ENCODE measurements around the gene ARID2. TPM values are rescaled to one million over a fixed set of nuclear protein-coding genes. Genes with fewer than 3 reads are reported as not detected.

ARID2 gene, protein sequence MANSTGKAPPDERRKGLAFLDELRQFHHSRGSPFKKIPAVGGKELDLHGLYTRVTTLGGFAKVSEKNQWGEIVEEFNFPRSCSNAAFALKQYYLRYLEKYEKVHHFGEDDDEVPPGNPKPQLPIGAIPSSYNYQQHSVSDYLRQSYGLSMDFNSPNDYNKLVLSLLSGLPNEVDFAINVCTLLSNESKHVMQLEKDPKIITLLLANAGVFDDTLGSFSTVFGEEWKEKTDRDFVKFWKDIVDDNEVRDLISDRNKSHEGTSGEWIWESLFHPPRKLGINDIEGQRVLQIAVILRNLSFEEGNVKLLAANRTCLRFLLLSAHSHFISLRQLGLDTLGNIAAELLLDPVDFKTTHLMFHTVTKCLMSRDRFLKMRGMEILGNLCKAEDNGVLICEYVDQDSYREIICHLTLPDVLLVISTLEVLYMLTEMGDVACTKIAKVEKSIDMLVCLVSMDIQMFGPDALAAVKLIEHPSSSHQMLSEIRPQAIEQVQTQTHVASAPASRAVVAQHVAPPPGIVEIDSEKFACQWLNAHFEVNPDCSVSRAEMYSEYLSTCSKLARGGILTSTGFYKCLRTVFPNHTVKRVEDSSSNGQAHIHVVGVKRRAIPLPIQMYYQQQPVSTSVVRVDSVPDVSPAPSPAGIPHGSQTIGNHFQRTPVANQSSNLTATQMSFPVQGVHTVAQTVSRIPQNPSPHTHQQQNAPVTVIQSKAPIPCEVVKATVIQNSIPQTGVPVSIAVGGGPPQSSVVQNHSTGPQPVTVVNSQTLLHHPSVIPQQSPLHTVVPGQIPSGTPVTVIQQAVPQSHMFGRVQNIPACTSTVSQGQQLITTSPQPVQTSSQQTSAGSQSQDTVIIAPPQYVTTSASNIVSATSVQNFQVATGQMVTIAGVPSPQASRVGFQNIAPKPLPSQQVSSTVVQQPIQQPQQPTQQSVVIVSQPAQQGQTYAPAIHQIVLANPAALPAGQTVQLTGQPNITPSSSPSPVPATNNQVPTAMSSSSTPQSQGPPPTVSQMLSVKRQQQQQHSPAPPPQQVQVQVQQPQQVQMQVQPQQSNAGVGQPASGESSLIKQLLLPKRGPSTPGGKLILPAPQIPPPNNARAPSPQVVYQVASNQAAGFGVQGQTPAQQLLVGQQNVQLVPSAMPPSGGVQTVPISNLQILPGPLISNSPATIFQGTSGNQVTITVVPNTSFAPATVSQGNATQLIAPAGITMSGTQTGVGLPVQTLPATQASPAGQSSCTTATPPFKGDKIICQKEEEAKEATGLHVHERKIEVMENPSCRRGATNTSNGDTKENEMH (N-terminal part only)
- polyA plus RNA-seq = 6.2 TPM

DNA sequence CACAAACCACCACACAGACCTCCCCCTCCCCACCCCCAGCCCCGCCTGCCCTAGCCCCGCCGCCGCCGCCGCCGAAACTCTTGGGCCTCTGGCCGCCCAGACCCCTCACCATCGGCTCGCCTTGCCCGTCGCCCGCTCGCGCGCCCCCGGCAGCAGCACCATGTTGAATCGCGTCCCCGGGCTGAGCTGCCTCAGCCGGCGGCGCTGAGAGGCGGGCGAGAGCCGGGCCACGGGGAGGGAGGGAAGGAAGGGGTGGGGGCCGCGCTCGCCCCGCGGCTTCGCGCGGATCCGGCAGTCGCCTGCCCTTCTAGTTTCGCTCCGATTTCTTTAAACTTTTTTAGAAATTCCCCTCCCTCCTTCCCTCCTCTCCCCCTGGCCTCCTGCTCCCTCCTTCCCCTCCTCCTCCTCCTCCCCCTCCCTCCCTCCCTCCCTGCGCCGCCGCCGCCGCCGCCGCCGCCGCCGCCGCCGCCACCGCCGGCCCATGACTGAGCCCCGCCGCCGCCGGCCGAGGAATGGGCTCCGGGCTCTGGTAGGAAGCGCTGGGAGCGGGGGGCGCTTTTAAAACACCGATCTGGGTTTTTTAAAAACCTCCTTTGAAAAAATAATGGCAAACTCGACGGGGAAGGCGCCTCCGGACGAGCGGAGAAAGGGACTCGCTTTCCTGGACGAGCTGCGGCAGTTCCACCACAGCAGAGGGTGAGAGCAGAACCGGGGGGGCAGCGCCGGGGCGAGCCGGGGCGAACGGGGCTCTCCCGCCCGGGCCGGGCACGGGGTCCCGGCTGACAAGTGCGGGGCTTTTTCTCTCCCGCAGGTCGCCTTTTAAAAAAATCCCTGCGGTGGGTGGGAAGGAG, at the start of gene ARID2:
Gene ARID2 (plus strand): TSS at position 474 of the 851 bp plus-strand sequence. CDS start 131 bp downstream, at position 605.
- no peaks in the 10 kb centered on the region for H3K27me3 Mint-ChIP-seq
- H3K36me3 Mint-ChIP-seq = peaks cover 2% of the 10 kb centered on the region
- peak within 1 kb of the TSS; percentile 99 for H3K27ac Mint-ChIP-seq
- peak within 1 kb of the TSS; percentile 87 to 100 (median 96) for H3K4me3 Mint-ChIP-seq
- H3K9me3 Mint-ChIP-seq = no peaks in the 10 kb centered on the region
- H3K4me1 Mint-ChIP-seq = peaks cover 19 to 27% (median 25%) of the 10 kb centered on the region in 3 donors

GRCh38 chr12:45680362-45680761, 49.1 kb upstream of the ARID2 start:
- no peaks in the 10 kb centered on the region for H3K9me3 Mint-ChIP-seq
- no peaks in the 10 kb centered on the region for H3K4me1 Mint-ChIP-seq
- no peak overlapping the region for H3K4me3 Mint-ChIP-seq
- H3K27me3 Mint-ChIP-seq = no peaks in the 10 kb centered on the region
- H3K27ac Mint-ChIP-seq = no peak overlapping the region
- H3K36me3 Mint-ChIP-seq = no peaks in the 10 kb centered on the region

- Mint-ChIP-seq H3K4me1 (no peaks in the 10 kb centered on the region), H3K4me3 (no peak overlapping the region), H3K9me3 (no peaks in the 10 kb centered on the region), H3K27me3 (no peaks in the 10 kb centered on the region), H3K27ac (no peak overlapping the region), H3K36me3 (no peaks in the 10 kb centered on the region)
Observed at GRCh38 chr12:45681465-45681864, 48.0 kb upstream of the ARID2 start.

- Mint-ChIP-seq H3K27ac (no peak overlapping the region), H3K4me1 (no peaks in the 10 kb centered on the region), H3K9me3 (no peaks in the 10 kb centered on the region), H3K4me3 (no peak overlapping the region), H3K36me3 (peaks cover 2% of the 10 kb centered on the region), H3K27me3 (no peaks in the 10 kb centered on the region)
Observed at GRCh38 chr12:45685680-45686079, 43.8 kb upstream of the ARID2 start.

GRCh38 chr12:45687081-45688015, 42.2 kb upstream of the ARID2 start:
- no peaks in the 10 kb centered on the region for H3K4me1 Mint-ChIP-seq
- H3K27me3 Mint-ChIP-seq = no peaks in the 10 kb centered on the region
- H3K36me3 Mint-ChIP-seq = peaks cover 2% of the 10 kb centered on the region
- H3K4me3 Mint-ChIP-seq = no peak overlapping the region
- H3K27ac Mint-ChIP-seq = no peak overlapping the region
- H3K9me3 Mint-ChIP-seq = no peaks in the 10 kb centered on the region

DNA sequence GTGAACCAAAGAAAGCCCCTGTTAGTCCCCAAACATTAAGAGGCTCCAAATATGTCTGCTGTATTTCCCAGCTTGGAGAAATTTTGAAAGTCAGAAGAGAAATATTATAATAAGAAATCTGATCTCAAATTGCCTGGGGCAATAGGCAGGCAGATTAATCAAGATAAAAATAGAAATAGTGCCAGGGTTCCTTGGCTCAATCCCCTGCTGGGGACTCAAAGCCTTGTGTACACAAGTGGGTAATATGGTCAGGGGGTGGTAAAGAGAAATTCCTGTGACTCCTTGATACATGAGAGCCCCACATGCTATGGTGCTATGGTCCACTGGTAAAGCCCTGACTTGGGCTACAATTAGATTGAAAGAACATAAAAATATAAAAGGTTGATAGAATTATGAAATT, 41.3 kb upstream of the ARID2 start:
- H3K27me3 Mint-ChIP-seq = no peaks in the 10 kb centered on the region
- H3K27ac Mint-ChIP-seq = no peak overlapping the region
- H3K36me3 Mint-ChIP-seq = peaks cover 2% of the 10 kb centered on the region
- peaks cover 0 to 5% (median 0%) of the 10 kb centered on the region in 3 donors for H3K4me1 Mint-ChIP-seq
- no peak overlapping the region for H3K4me3 Mint-ChIP-seq
- H3K9me3 Mint-ChIP-seq = no peaks in the 10 kb centered on the region

- Mint-ChIP-seq H3K9me3 (peaks cover 0 to 6% (median 0%) of the 10 kb centered on the region in 3 donors), H3K4me1 (peaks cover 0 to 5% (median 0%) of the 10 kb centered on the region in 3 donors), H3K36me3 (peaks cover 1% of the 10 kb centered on the region), H3K27me3 (no peaks in the 10 kb centered on the region), H3K27ac (no peak overlapping the region), H3K4me3 (no peak overlapping the region)
Observed at GRCh38 chr12:45695035-45695434, 34.5 kb upstream of the ARID2 start.

- Mint-ChIP-seq H3K27ac (no peak overlapping the region), H3K4me1 (peaks cover 0 to 5% (median 0%) of the 10 kb centered on the region in 3 donors), H3K36me3 (peaks cover 1% of the 10 kb centered on the region), H3K9me3 (peaks cover 0 to 6% (median 0%) of the 10 kb centered on the region in 3 donors), H3K4me3 (no peak overlapping the region), H3K27me3 (no peaks in the 10 kb centered on the region)
Observed at GRCh38 chr12:45695606-45696005, 33.9 kb upstream of the ARID2 start.

GRCh38 chr12:45696049-45696448, 33.5 kb upstream of the ARID2 start:
- H3K4me1 Mint-ChIP-seq = peaks cover 0 to 5% (median 0%) of the 10 kb centered on the region in 3 donors
- H3K36me3 Mint-ChIP-seq = peaks cover 1% of the 10 kb centered on the region
- no peaks in the 10 kb centered on the region for H3K27me3 Mint-ChIP-seq
- no peak overlapping the region for H3K4me3 Mint-ChIP-seq
- no peak overlapping the region for H3K27ac Mint-ChIP-seq
- peaks cover 0 to 6% (median 0%) of the 10 kb centered on the region in 3 donors for H3K9me3 Mint-ChIP-seq

- Mint-ChIP-seq H3K27me3 (no peaks in the 10 kb centered on the region), H3K4me3 (no peak overlapping the region), H3K36me3 (peaks cover 6% of the 10 kb centered on the region), H3K4me1 (peaks cover 0 to 5% (median 0%) of the 10 kb centered on the region in 3 donors), H3K9me3 (peaks cover 0 to 6% (median 4%) of the 10 kb centered on the region in 3 donors), H3K27ac (no peak overlapping the region)
Observed at GRCh38 chr12:45697371-45697770, 32.1 kb upstream of the ARID2 start.

DNA sequence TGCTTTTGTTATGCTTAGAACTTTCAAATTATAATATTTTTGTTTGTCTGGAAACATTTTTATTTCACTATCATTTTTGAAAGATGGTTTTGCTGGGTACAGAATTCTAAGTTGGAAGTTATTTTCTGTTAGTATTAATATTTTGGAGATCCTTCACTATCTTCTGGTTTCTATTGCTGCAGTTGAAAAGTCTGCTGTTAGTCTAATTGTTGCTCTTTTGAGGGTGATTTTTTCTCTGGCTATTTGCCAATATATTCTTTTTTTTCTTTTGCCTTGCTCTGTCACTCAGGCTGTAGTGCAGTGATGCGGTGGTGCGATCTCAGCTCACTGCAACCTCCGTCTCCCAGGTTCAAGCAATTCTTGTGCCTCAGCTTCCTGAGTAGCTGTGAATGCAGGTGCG, 28.2 kb upstream of the ARID2 start:
- peaks cover 19% of the 10 kb centered on the region for H3K36me3 Mint-ChIP-seq
- peaks cover 7 to 18% (median 13%) of the 10 kb centered on the region in 3 donors for H3K4me1 Mint-ChIP-seq
- H3K27me3 Mint-ChIP-seq = no peaks in the 10 kb centered on the region
- H3K9me3 Mint-ChIP-seq = peaks cover 0 to 10% (median 4%) of the 10 kb centered on the region in 3 donors
- H3K4me3 Mint-ChIP-seq = no peak overlapping the region
- H3K27ac Mint-ChIP-seq = no peak overlapping the region

GRCh38 chr12:45703942-45704341, 25.6 kb upstream of the ARID2 start:
- H3K36me3 Mint-ChIP-seq = peaks cover 19% of the 10 kb centered on the region
- no peak overlapping the region for H3K4me3 Mint-ChIP-seq
- H3K9me3 Mint-ChIP-seq = peaks cover 0 to 4% (median 4%) of the 10 kb centered on the region in 3 donors
- peaks cover 17 to 29% (median 19%) of the 10 kb centered on the region in 3 donors for H3K4me1 Mint-ChIP-seq
- H3K27me3 Mint-ChIP-seq = no peaks in the 10 kb centered on the region
- H3K27ac Mint-ChIP-seq = peak overlapping the region in 1 of 3 donors; percentile 12

- Mint-ChIP-seq H3K27ac (no peak overlapping the region), H3K4me3 (no peak overlapping the region), H3K27me3 (no peaks in the 10 kb centered on the region), H3K4me1 (peaks cover 19 to 36% (median 20%) of the 10 kb centered on the region in 3 donors), H3K36me3 (peaks cover 19% of the 10 kb centered on the region), H3K9me3 (peaks cover 0 to 4% (median 4%) of the 10 kb centered on the region in 3 donors)
Observed at GRCh38 chr12:45704968-45705367, 24.5 kb upstream of the ARID2 start.

Measured in IgD-negative memory B cell (primary cell).